ENCODE data around the gene RFPL3. TPM values are rescaled to one million over a fixed set of nuclear protein-coding genes. Genes with fewer than 3 reads are reported as not detected.
"Not testable (repeated sequence)": the region's sequence is repeated elsewhere in the genome, so short reads cannot be mapped to it uniquely, and the experiment has no call there.

RFPL3 gene
- total RNA-seq: not detected

GRCh38 chr22:32357567-32357966 is at the start of gene RFPL3:
Gene RFPL3, plus strand, starts transcription at chr22:32357867. Its CDS starts 205 bp downstream, at chr22:32358072.
- DNase-seq; H3K36me3 Mint-ChIP-seq (ENCODE audit: low read depth); H3K27ac Mint-ChIP-seq; CTCF ChIA-PET; H3K9me3 Mint-ChIP-seq; H3K27me3 Mint-ChIP-seq; POLR2A ChIA-PET; H3K4me1 Mint-ChIP-seq; H3K4me3 Mint-ChIP-seq: not testable (repeated sequence)

GRCh38 chr22:32308191-32308590 is 49.5 kb upstream of the RFPL3 start:
- ChIA-PET CTCF (no interaction called here), POLR2A (no interaction called here)
- no peaks in the 10 kb centered on the region for H3K4me1 Mint-ChIP-seq
- H3K9me3 Mint-ChIP-seq: no peaks in the 10 kb centered on the region
- H3K27ac Mint-ChIP-seq: no peak overlapping the region
- DNase-seq: no peak
- no peaks in the 10 kb centered on the region for H3K36me3 Mint-ChIP-seq (ENCODE audit: low read depth)
- peaks cover 21% of the 10 kb centered on the region for H3K27me3 Mint-ChIP-seq
- no peak overlapping the region for H3K4me3 Mint-ChIP-seq

GRCh38 chr22:32308934-32309333 is 48.7 kb upstream of the RFPL3 start:
- Mint-ChIP-seq H3K27me3 (peaks cover 18% of the 10 kb centered on the region), H3K9me3 (no peaks in the 10 kb centered on the region), H3K36me3 (ENCODE audit: low read depth) (no peaks in the 10 kb centered on the region), H3K4me1 (no peaks in the 10 kb centered on the region), H3K27ac (no peak overlapping the region), H3K4me3 (no peak overlapping the region)
- ChIA-PET CTCF (no interaction called here), POLR2A (no interaction called here)
- DNase-seq: no peak

GRCh38 chr22:32309585-32310251 is 47.9 kb upstream of the RFPL3 start:
- Mint-ChIP-seq H3K4me3 (no peak overlapping the region), H3K9me3 (no peaks in the 10 kb centered on the region), H3K27me3 (peaks cover 21% of the 10 kb centered on the region), H3K36me3 (ENCODE audit: low read depth) (no peaks in the 10 kb centered on the region), H3K27ac (no peak overlapping the region), H3K4me1 (no peaks in the 10 kb centered on the region)
- no peak for DNase-seq
- CTCF ChIA-PET: no interaction called here
- POLR2A ChIA-PET: no interaction called here

GRCh38 chr22:32310777-32311176 is 46.9 kb upstream of the RFPL3 start:
- no peak overlapping the region for H3K27ac Mint-ChIP-seq
- H3K4me3 Mint-ChIP-seq: no peak overlapping the region
- no peaks in the 10 kb centered on the region for H3K4me1 Mint-ChIP-seq
- ChIA-PET POLR2A (no interaction called here), CTCF (no interaction called here)
- H3K9me3 Mint-ChIP-seq: no peaks in the 10 kb centered on the region
- no peak for DNase-seq
- peaks cover 25% of the 10 kb centered on the region for H3K27me3 Mint-ChIP-seq
- no peaks in the 10 kb centered on the region for H3K36me3 Mint-ChIP-seq (ENCODE audit: low read depth)

GRCh38 chr22:32311551-32312071 is 46.1 kb upstream of the RFPL3 start:
- ChIA-PET CTCF (no interaction called here), POLR2A (no interaction called here)
- Mint-ChIP-seq H3K36me3 (ENCODE audit: low read depth) (no peaks in the 10 kb centered on the region), H3K27ac (no peak overlapping the region), H3K27me3 (peaks cover 25% of the 10 kb centered on the region), H3K4me3 (no peak overlapping the region), H3K9me3 (no peaks in the 10 kb centered on the region), H3K4me1 (no peaks in the 10 kb centered on the region)
- no peak for DNase-seq

GRCh38 chr22:32312748-32313147 is 44.9 kb upstream of the RFPL3 start:
- DNase-seq: no peak
- CTCF ChIA-PET: no interaction called here
- peaks cover 25% of the 10 kb centered on the region for H3K27me3 Mint-ChIP-seq

GRCh38 chr22:32313532-32313931 is 44.1 kb upstream of the RFPL3 start:
- ChIA-PET POLR2A (no interaction called here), CTCF (no interaction called here)
- no peak overlapping the region for H3K27ac Mint-ChIP-seq

More at GRCh38 chr22:32312748-32313147, 44.9 kb upstream of the RFPL3 start:
- no peak overlapping the region for H3K4me3 Mint-ChIP-seq
- no peaks in the 10 kb centered on the region for H3K4me1 Mint-ChIP-seq
- no peaks in the 10 kb centered on the region for H3K9me3 Mint-ChIP-seq
- POLR2A ChIA-PET: no interaction called here
- no peaks in the 10 kb centered on the region for H3K36me3 Mint-ChIP-seq (ENCODE audit: low read depth)
- no peak overlapping the region for H3K27ac Mint-ChIP-seq

GRCh38 chr22:32317524-32317923 is 40.1 kb upstream of the RFPL3 start:
- ChIA-PET CTCF (no interaction called here), POLR2A (no interaction called here)
- H3K4me3 Mint-ChIP-seq: no peak overlapping the region
- H3K4me1 Mint-ChIP-seq: peaks cover 3% of the 10 kb centered on the region
- no peaks in the 10 kb centered on the region for H3K36me3 Mint-ChIP-seq (ENCODE audit: low read depth)
- H3K9me3 Mint-ChIP-seq: no peaks in the 10 kb centered on the region
- peaks cover 35% of the 10 kb centered on the region for H3K27me3 Mint-ChIP-seq
- no peak overlapping the region for H3K27ac Mint-ChIP-seq
- no peak for DNase-seq

More at GRCh38 chr22:32313532-32313931, 44.1 kb upstream of the RFPL3 start:
- Mint-ChIP-seq H3K9me3 (no peaks in the 10 kb centered on the region), H3K4me3 (no peak overlapping the region), H3K36me3 (ENCODE audit: low read depth) (no peaks in the 10 kb centered on the region), H3K4me1 (no peaks in the 10 kb centered on the region), H3K27me3 (peaks cover 33% of the 10 kb centered on the region)
- DNase-seq: no peak

GRCh38 chr22:32318361-32318760 is 39.3 kb upstream of the RFPL3 start:
- H3K9me3 Mint-ChIP-seq: no peaks in the 10 kb centered on the region
- H3K4me3 Mint-ChIP-seq: no peak overlapping the region
- H3K27me3 Mint-ChIP-seq: peaks cover 33% of the 10 kb centered on the region
- ChIA-PET CTCF (no interaction called here), POLR2A (no interaction called here)
- H3K27ac Mint-ChIP-seq: no peak overlapping the region
- no peaks in the 10 kb centered on the region for H3K36me3 Mint-ChIP-seq (ENCODE audit: low read depth)
- H3K4me1 Mint-ChIP-seq: peaks cover 10% of the 10 kb centered on the region
- no peak for DNase-seq

- Mint-ChIP-seq H3K27me3 (peaks cover 23% of the 10 kb centered on the region), H3K9me3 (no peaks in the 10 kb centered on the region), H3K36me3 (ENCODE audit: low read depth) (no peaks in the 10 kb centered on the region), H3K4me1 (peaks cover 10% of the 10 kb centered on the region), H3K4me3 (no peak overlapping the region), H3K27ac (no peak overlapping the region)
- POLR2A ChIA-PET: no interaction called here
- CTCF ChIA-PET: no interaction called here
- DNase-seq: no peak
Observed at GRCh38 chr22:32319861-32320406, 37.7 kb upstream of the RFPL3 start.

GRCh38 chr22:32322986-32323385 is 34.7 kb upstream of the RFPL3 start:
- ChIA-PET POLR2A (interaction anchor here (0.6 kb wide), 1 partner anchor 304 kb away, joined by 4 read pairs; no protein-coding TSS in a partner anchor), CTCF (no interaction called here)
- peaks cover 13% of the 10 kb centered on the region for H3K27me3 Mint-ChIP-seq
- H3K4me3 Mint-ChIP-seq: no peak overlapping the region
- H3K4me1 Mint-ChIP-seq: peaks cover 10% of the 10 kb centered on the region
- H3K27ac Mint-ChIP-seq: no peak overlapping the region
- H3K36me3 Mint-ChIP-seq (ENCODE audit: low read depth): no peaks in the 10 kb centered on the region
- DNase-seq: peak; percentile 3
- no peaks in the 10 kb centered on the region for H3K9me3 Mint-ChIP-seq

GRCh38 chr22:32323513-32324164 is 34.0 kb upstream of the RFPL3 start:
- Mint-ChIP-seq H3K27ac (no peak overlapping the region), H3K36me3 (ENCODE audit: low read depth) (no peaks in the 10 kb centered on the region), H3K9me3 (no peaks in the 10 kb centered on the region), H3K4me3 (no peak overlapping the region), H3K27me3 (peaks cover 6% of the 10 kb centered on the region), H3K4me1 (peaks cover 10% of the 10 kb centered on the region)
- ChIA-PET POLR2A (no interaction called here), CTCF (no interaction called here)
- DNase-seq: peak; percentile 10

All from activated CD4-positive, alpha-beta memory T cell treated with anti-CD3 and anti-CD28 coated beads, Interleukin-2, amount 10 ng/mL, durations not matched to agents 7 days and 5 days (primary cell).